HepG2 (cell line): ENCODE data around the gene ACTR3. TPM values are rescaled to one million over a fixed set of nuclear protein-coding genes. Genes with fewer than 3 reads are reported as not detected.

Experiments used
- CCAR2 ChIP-seq: fragments of 200-400 bp; formaldehyde crosslinking; optimal IDR thresholded peaks from 2 replicates; pipeline ENCODE3; 2018; ENCODE audit warnings: low read depth, mild to moderate bottlenecking, low read length, moderate library complexity
- DNMT3B ChIP-seq: conservative IDR thresholded peaks from 2 replicates; pipeline ENCODE4 v1.6.1; 2016; ENCODE audit warnings: missing biosample characterization, control low read depth
- DR1 ChIP-seq: sonication (generic); formaldehyde crosslinking; IDR thresholded peaks from 2 replicates; pipeline ENCODE4 v1.8.0; 2021; ENCODE audit warnings: mild to moderate bottlenecking, missing genetic modification reagents, inconsistent platforms
- FOSL1 ChIP-seq: sonication (generic); formaldehyde crosslinking; IDR thresholded peaks from 2 replicates; pipeline ENCODE4 v1.9.0; 2021; ENCODE audit warnings: missing genetic modification reagents, borderline replicate concordance
- FOXJ3 ChIP-seq: sonication (generic); formaldehyde crosslinking; IDR thresholded peaks from 2 replicates; pipeline ENCODE4 v1.4.0; 2020; ENCODE audit warnings: missing genetic modification reagents, mild to moderate bottlenecking, borderline replicate concordance
- GATAD1 ChIP-seq: IDR thresholded peaks from 2 replicates; pipeline ENCODE4 v1.6.1; 2016; ENCODE audit warnings: missing genetic modification reagents, missing compliant biosample characterization
- HIVEP1 ChIP-seq: sonication (generic); formaldehyde crosslinking; IDR thresholded peaks from 2 replicates; pipeline ENCODE4 v1.4.0; 2020; ENCODE audit warnings: mild to moderate bottlenecking, missing genetic modification reagents
- HOXD1 ChIP-seq: sonication (generic); formaldehyde crosslinking; IDR thresholded peaks from 2 replicates; pipeline ENCODE4 v1.5.0; 2020; ENCODE audit warnings: missing genetic modification reagents
- KDM3A ChIP-seq: IDR thresholded peaks from 2 replicates; pipeline ENCODE4 v1.6.1; 2018; ENCODE audit warnings: low read depth, missing compliant biosample characterization
- MIER2 ChIP-seq: IDR thresholded peaks from 2 replicates; pipeline ENCODE4 v1.6.1; 2016; ENCODE audit warnings: missing biosample characterization, missing genetic modification reagents
- MIXL1 ChIP-seq: IDR thresholded peaks from 2 replicates; pipeline ENCODE4 v1.6.1; 2016
- PAX8 ChIP-seq: sonication (generic); formaldehyde crosslinking; IDR thresholded peaks from 2 replicates; pipeline ENCODE4 v1.8.0; 2022; ENCODE audit warnings: mild to moderate bottlenecking, missing genetic modification reagents, borderline replicate concordance
- PHB2 ChIP-seq: fragments of 450-650 bp; IDR thresholded peaks from 2 replicates; pipeline ENCODE4 v1.6.1; 2018; ENCODE audit not compliant: partially characterized antibody
- RCOR2 ChIP-seq: IDR thresholded peaks from 2 replicates; pipeline ENCODE4 v1.6.1; 2016; ENCODE audit warnings: missing biosample characterization, missing genetic modification reagents
- TARDBP ChIP-seq: sonication (generic); formaldehyde crosslinking; IDR thresholded peaks from 2 replicates; pipeline ENCODE4 v1.8.0; 2022; ENCODE audit warnings: mild to moderate bottlenecking, missing genetic modification reagents
- WIZ ChIP-seq: sonication (generic); formaldehyde crosslinking; IDR thresholded peaks from 2 replicates; pipeline ENCODE4 v1.5.1; 2020; ENCODE audit warnings: mild to moderate bottlenecking, missing genetic modification reagents
- ZNF10 ChIP-seq: sonication (generic); formaldehyde crosslinking; IDR thresholded peaks from 2 replicates; pipeline ENCODE4 v1.4.0; 2020; ENCODE audit warnings: mild to moderate bottlenecking, low read depth, missing genetic modification reagents, borderline replicate concordance
- ZNF251 ChIP-seq: sonication (generic); formaldehyde crosslinking; IDR thresholded peaks from 2 replicates; pipeline ENCODE4 v1.9.0; 2021; ENCODE audit warnings: mild to moderate bottlenecking, missing genetic modification reagents
- ZNF3 ChIP-seq: IDR thresholded peaks from 2 replicates; pipeline ENCODE4 v1.7.0; 2017; ENCODE audit warnings: inconsistent platforms
- ZNF343 ChIP-seq: sonication (generic); formaldehyde crosslinking; IDR thresholded peaks from 2 replicates; pipeline ENCODE4 v1.4.0; 2020; ENCODE audit warnings: mild to moderate bottlenecking, missing genetic modification reagents
- ZNF619 ChIP-seq: sonication (generic); formaldehyde crosslinking; IDR thresholded peaks from 2 replicates; pipeline ENCODE4 v1.4.0; 2020; ENCODE audit warnings: mild to moderate bottlenecking, missing genetic modification reagents
- polyA plus RNA-seq, 8 experiments: library from polyadenylated mRNA; depleted of rRNA in 3 of 8; stranded (reverse) in 7 of 8; unstranded in 1 of 8; fragments of >200 nt; fragmentation: Illumina TruSeq in 4 of 8; extraction: Trizol in 4 of 8; gene quantifications; 2 replicates each; pipeline versions ENCODE4 v1.2.1 to v1.2.3, GENCODE V29; 2011 to 2016; ENCODE audit warnings: low read depth in 4 of 8, missing spikeins in 1 of 8, mixed read lengths in 1 of 8; ENCODE audit not compliant: insufficient read depth in 1 of 8
- total RNA-seq, 5 experiments: library from RNA; depleted of rRNA; stranded (reverse); fragments of >200 nt; fragmentation: Illumina TruSeq; extraction: Trizol; gene quantifications; 2 replicates each; pipeline ENCODE4 v1.2.3, GENCODE V29; 2016; ENCODE audit warnings: low read depth in 1 of 5
- TF ChIP-seq, protein P1 (sequence below): sonication (generic); formaldehyde crosslinking; IDR thresholded peaks from 2 replicates; pipeline ENCODE4 v1.5.1; 2020; ENCODE audit warnings: mild to moderate bottlenecking, missing genetic modification reagents, borderline replicate concordance
- TF ChIP-seq, protein P2 (sequence below): sonication (generic); formaldehyde crosslinking; IDR thresholded peaks from 2 replicates; pipeline ENCODE4 v1.8.0; 2022; ENCODE audit warnings: mild to moderate bottlenecking, missing genetic modification reagents
- TF ChIP-seq, protein P3 (sequence below): IDR thresholded peaks from 2 replicates; pipeline ENCODE4 v1.6.1; 2012; ENCODE audit warnings: inconsistent platforms

Gene ACTR3
- total and polyA plus RNA-seq, 2 of the 13 experiments (the other 11 are each of a cell fraction or from before 2014, with no cell fraction given) = 123 to 225 TPM

DNA sequence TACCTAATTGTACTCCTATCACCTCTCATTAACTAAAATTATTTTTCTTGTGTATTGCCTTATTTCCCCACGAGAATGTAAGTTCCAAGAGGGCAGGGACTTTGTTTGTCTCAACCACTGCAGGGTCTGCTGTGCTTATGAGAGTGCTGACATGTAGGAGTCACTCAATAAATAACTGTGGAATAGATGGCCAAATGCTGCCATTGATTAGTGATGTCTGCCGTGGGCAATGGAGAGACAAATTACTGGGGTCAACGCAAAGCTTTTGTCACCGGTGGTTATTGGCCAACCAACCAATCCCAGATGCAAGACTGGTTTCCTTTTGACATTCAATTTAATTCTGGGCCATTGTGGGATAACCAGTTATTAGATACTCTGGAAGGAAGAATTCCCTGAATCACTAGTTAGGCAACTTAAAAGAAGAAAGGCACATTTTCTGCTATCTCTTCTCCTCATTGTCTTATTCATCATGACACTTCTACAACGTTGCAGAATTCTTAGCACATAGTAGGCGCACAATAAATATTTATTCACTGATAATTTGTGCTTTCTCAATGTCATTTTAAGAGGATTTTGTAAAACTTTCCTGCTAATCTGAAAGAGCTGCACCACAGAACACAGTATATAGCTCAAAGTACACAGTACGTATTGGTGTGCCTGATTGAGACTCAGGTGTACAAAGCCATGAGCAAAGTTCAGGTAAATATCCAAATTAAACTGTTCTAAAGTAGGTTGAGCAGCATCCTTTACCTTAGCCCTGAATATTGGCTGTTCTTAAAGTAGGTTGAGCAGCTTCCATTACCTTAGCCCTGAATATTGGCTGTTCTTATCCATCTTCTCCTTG lies 95.9 kb downstream of the ACTR3 start (continued):
- TF ChIP-seq, protein P1, sequence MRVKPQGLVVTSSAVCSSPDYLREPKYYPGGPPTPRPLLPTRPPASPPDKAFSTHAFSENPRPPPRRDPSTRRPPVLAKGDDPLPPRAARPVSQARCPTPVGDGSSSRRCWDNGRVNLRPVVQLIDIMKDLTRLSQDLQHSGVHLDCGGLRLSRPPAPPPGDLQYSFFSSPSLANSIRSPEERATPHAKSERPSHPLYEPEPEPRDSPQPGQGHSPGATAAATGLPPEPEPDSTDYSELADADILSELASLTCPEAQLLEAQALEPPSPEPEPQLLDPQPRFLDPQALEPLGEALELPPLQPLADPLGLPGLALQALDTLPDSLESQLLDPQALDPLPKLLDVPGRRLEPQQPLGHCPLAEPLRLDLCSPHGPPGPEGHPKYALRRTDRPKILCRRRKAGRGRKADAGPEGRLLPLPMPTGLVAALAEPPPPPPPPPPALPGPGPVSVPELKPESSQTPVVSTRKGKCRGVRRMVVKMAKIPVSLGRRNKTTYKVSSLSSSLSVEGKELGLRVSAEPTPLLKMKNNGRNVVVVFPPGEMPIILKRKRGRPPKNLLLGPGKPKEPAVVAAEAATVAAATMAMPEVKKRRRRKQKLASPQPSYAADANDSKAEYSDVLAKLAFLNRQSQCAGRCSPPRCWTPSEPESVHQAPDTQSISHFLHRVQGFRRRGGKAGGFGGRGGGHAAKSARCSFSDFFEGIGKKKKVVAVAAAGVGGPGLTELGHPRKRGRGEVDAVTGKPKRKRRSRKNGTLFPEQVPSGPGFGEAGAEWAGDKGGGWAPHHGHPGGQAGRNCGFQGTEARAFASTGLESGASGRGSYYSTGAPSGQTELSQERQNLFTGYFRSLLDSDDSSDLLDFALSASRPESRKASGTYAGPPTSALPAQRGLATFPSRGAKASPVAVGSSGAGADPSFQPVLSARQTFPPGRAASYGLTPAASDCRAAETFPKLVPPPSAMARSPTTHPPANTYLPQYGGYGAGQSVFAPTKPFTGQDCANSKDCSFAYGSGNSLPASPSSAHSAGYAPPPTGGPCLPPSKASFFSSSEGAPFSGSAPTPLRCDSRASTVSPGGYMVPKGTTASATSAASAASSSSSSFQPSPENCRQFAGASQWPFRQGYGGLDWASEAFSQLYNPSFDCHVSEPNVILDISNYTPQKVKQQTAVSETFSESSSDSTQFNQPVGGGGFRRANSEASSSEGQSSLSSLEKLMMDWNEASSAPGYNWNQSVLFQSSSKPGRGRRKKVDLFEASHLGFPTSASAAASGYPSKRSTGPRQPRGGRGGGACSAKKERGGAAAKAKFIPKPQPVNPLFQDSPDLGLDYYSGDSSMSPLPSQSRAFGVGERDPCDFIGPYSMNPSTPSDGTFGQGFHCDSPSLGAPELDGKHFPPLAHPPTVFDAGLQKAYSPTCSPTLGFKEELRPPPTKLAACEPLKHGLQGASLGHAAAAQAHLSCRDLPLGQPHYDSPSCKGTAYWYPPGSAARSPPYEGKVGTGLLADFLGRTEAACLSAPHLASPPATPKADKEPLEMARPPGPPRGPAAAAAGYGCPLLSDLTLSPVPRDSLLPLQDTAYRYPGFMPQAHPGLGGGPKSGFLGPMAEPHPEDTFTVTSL (CRISPR knock-in tag) = peak; percentile 89; the same call in 1 of the 2 replicates
- TF ChIP-seq PAX8 (no peak), HOXD1 (CRISPR knock-in tag) (no peak), PHB2 (no peak), RCOR2 (CRISPR knock-in tag) (peak; percentile 29; the same call in 1 of the 2 replicates), FOSL1 (CRISPR knock-in tag) (no peak), ZNF343 (CRISPR knock-in tag) (no peak), DNMT3B (CRISPR knock-in tag) (no peak), MIXL1 (CRISPR knock-in tag) (0 out of 2 replicates have a peak, but pooled peaks have one; percentile 54), ZNF10 (CRISPR knock-in tag) (no peak), FOXJ3 (peak; percentile 77; the same call in 1 of the 2 replicates), GATAD1 (CRISPR knock-in tag) (no peak), ZNF3 (CRISPR knock-in tag) (no peak), ZNF251 (CRISPR knock-in tag) (no peak), MIER2 (CRISPR knock-in tag) (no peak), HIVEP1 (CRISPR knock-in tag) (no peak), TARDBP (0 out of 2 replicates have a peak, but pooled peaks have one; percentile 28), CCAR2 (no peak), KDM3A (CRISPR knock-in tag) (no peak), ZNF619 (no peak), WIZ (CRISPR knock-in tag) (no peak), DR1 (no peak)
- TF ChIP-seq, protein P2, sequence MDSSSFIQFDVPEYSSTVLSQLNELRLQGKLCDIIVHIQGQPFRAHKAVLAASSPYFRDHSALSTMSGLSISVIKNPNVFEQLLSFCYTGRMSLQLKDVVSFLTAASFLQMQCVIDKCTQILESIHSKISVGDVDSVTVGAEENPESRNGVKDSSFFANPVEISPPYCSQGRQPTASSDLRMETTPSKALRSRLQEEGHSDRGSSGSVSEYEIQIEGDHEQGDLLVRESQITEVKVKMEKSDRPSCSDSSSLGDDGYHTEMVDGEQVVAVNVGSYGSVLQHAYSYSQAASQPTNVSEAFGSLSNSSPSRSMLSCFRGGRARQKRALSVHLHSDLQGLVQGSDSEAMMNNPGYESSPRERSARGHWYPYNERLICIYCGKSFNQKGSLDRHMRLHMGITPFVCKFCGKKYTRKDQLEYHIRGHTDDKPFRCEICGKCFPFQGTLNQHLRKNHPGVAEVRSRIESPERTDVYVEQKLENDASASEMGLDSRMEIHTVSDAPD (CRISPR knock-in tag) = no peak
- TF ChIP-seq, protein P3, sequence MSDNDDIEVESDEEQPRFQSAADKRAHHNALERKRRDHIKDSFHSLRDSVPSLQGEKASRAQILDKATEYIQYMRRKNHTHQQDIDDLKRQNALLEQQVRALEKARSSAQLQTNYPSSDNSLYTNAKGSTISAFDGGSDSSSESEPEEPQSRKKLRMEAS = no peak
